Activated B cell treated with CpG ODN at 0.5 μM for 24 hours (primary cell): ENCODE measurements around the gene NCAPD2. TPM values are rescaled to one million over a fixed set of nuclear protein-coding genes. Genes with fewer than 3 reads are reported as not detected.
"Not testable (repeated sequence)": the region's sequence is repeated elsewhere in the genome, so short reads cannot be mapped to it uniquely, and the experiment has no call there.

Experiments
- ATAC-seq: fragments of 200-7000 bp; cut with Tn5 transposase; one replicate; pipeline ENCODE4 v1.10.0; 2021; ENCODE audit warnings: low read depth, mild to moderate bottlenecking, moderate library complexity
- CTCF ChIA-PET: fragments of 350-600 bp; sonication (Branson Sonifier 250); formaldehyde crosslinking; loops from one replicate; lab custom pipeline; 2021; ENCODE audit warnings: antibody characterized with exemption; lab: Charles Lee
- POLR2A ChIA-PET: fragments of 350-600 bp; sonication (Branson Sonifier 250); formaldehyde crosslinking; loops from one replicate; lab custom pipeline; 2021; ENCODE audit warnings: antibody characterized with exemption; lab: Charles Lee
- DNase-seq: peaks from one replicate; pipeline ENCODE4 v3.0.0; 2022
- H3K27ac Mint-ChIP-seq: one replicate; pipeline ENCODE4 v1.8.0; 2020; ENCODE audit warnings: mixed read lengths
- H3K27me3 Mint-ChIP-seq: one replicate; pipeline ENCODE4 v1.8.0; 2021; ENCODE audit warnings: mixed read lengths
- H3K36me3 Mint-ChIP-seq: one replicate; pipeline ENCODE4 v1.8.0; 2021; ENCODE audit warnings: low read depth, mixed read lengths
- H3K4me1 Mint-ChIP-seq: one replicate; pipeline ENCODE4 v1.8.0; 2021; ENCODE audit warnings: mixed read lengths
- H3K4me3 Mint-ChIP-seq: one replicate; pipeline ENCODE4 v1.8.0; 2020; ENCODE audit warnings: mild to moderate bottlenecking, mixed read lengths
- H3K9me3 Mint-ChIP-seq: one replicate; pipeline ENCODE4 v1.8.0; 2020; ENCODE audit warnings: mixed read lengths
- intact Hi-C: fragments of 100-400 bp; cut with micrococcal nuclease; formaldehyde crosslinking; loops from one replicate; pipeline ENCODE4 v1.15.1; 2024
- total RNA-seq: library from RNA; stranded (reverse); gene quantifications from 2 replicates; pipeline ENCODE4 v1.2.3, GENCODE V29; 2022
- TF ChIP-seq, protein P1 (sequence below): fragments of 200-600 bp; IDR thresholded peaks from one replicate; pipeline ENCODE4 v1.8.0; 2022; ENCODE audit warnings: antibody characterized with exemption, mild to moderate bottlenecking

NCAPD2 gene
- total RNA-seq, 1 donor from 2014 or later, result 40.9 TPM

DNA sequence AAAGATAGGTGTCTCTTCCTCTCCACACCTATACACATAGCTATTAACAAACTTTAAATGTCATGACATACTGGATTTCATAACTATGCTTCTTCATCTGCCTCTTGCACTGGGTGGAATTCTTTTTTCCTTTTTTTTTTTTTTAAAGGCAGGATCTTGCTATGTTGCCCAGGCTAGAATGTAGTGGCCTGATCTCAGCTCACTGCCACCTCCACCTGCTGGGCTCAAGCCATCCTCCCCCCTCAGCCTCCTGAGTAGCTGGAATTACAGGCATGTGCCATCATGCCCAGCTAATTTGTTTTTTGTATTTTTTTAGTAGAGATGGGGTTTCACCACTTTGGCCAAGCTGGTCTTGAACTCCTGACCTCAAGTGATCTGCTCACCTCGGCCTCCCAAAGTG is 5.7 kb upstream of the NCAPD2 start:
- TF ChIP-seq, protein P1, sequence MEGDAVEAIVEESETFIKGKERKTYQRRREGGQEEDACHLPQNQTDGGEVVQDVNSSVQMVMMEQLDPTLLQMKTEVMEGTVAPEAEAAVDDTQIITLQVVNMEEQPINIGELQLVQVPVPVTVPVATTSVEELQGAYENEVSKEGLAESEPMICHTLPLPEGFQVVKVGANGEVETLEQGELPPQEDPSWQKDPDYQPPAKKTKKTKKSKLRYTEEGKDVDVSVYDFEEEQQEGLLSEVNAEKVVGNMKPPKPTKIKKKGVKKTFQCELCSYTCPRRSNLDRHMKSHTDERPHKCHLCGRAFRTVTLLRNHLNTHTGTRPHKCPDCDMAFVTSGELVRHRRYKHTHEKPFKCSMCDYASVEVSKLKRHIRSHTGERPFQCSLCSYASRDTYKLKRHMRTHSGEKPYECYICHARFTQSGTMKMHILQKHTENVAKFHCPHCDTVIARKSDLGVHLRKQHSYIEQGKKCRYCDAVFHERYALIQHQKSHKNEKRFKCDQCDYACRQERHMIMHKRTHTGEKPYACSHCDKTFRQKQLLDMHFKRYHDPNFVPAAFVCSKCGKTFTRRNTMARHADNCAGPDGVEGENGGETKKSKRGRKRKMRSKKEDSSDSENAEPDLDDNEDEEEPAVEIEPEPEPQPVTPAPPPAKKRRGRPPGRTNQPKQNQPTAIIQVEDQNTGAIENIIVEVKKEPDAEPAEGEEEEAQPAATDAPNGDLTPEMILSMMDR, result no peak
- H3K36me3 Mint-ChIP-seq, result peaks cover 20% of the 10 kb centered on the region
- no peaks in the 10 kb centered on the region for H3K27me3 Mint-ChIP-seq
- no peak overlapping the region for H3K27ac Mint-ChIP-seq
- POLR2A ChIA-PET, result interaction anchor here (0.7 to 1.7 kb wide), 2 partner anchors 18 to 36 kb away, joined by 3 to 7 read pairs; partner anchors contain the start of gene VAMP1
- ATAC-seq (no peak), DNase-seq (no peak)
- no peak overlapping the region for H3K4me3 Mint-ChIP-seq
- intact Hi-C loops, result no loop called here
- no peaks in the 10 kb centered on the region for H3K9me3 Mint-ChIP-seq
- CTCF ChIA-PET, result interaction anchor here (0.6 kb wide), 1 partner anchor 632 kb away, joined by 3 read pairs; no protein-coding TSS in a partner anchor
- peaks cover 10% of the 10 kb centered on the region for H3K4me1 Mint-ChIP-seq

DNA sequence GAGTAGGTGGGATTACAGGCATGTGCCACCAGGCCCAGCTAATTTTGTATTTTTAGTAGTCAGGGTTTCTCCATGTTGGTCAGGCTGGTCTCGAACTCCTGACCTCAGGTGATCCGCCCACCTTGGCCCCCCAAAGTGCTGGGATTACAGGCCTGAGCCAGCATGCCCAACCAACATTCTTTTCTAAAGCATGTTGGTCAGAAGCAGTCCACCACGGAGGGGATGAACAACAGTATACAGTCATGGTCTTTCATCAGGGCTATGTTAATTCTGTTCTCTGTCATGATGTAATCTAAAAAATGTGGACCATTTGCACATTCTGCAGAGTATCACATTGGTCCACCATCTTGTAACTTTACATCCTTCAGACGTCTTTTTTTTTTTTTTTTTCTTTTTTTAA is 4.5 kb upstream of the NCAPD2 start:
- H3K4me3 Mint-ChIP-seq, result no peak overlapping the region
- DNase-seq, result no peak
- TF ChIP-seq, protein P1, result no peak
- no peak for ATAC-seq
- CTCF ChIA-PET, result no interaction called here
- POLR2A ChIA-PET, result interaction anchor here (1.7 to 4.3 kb wide), 2 partner anchors 18 to 19 kb away, joined by 7 to 89 read pairs; partner anchors contain the start of gene VAMP1
- intact Hi-C loops, result no loop called here
- H3K36me3 Mint-ChIP-seq, result peaks cover 24% of the 10 kb centered on the region
- H3K27me3 Mint-ChIP-seq, result no peaks in the 10 kb centered on the region
- H3K27ac Mint-ChIP-seq, result no peak overlapping the region
- H3K4me1 Mint-ChIP-seq, result peaks cover 16% of the 10 kb centered on the region
- H3K9me3 Mint-ChIP-seq, result no peaks in the 10 kb centered on the region

DNA sequence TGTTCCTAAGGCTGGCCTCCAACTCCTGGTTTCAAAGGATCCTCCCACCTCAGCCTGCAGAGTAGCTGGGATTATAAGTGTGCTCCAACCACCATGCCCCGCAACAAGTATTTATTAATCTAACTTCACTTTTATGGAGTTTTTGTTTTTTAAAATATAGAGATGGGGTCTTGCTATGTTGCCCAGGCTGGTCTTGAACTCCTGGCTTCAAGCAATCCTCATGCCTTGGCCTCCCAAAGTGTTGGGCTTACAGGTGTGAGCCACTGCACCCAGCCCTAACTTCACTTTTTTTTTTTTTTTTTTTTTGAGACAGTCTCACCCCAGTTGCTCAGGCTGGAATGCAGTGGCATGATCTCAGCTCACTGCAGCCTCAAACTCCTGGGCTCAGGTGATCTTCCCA is 3.2 kb upstream of the NCAPD2 start:
- DNase-seq, H3K4me3 Mint-ChIP-seq, H3K9me3 Mint-ChIP-seq, ATAC-seq, CTCF ChIA-PET, intact Hi-C loops, H3K27ac Mint-ChIP-seq, H3K27me3 Mint-ChIP-seq: not testable (repeated sequence)
- Mint-ChIP-seq H3K36me3 (peaks cover 24% of the 10 kb centered on the region), H3K4me1 (peaks cover 28% of the 10 kb centered on the region)
- POLR2A ChIA-PET, result interaction anchor here (0.7 to 4.3 kb wide), 2 partner anchors 20 to 312 kb away, joined by 6 to 89 read pairs; partner anchors contain the start of gene VAMP1

DNA sequence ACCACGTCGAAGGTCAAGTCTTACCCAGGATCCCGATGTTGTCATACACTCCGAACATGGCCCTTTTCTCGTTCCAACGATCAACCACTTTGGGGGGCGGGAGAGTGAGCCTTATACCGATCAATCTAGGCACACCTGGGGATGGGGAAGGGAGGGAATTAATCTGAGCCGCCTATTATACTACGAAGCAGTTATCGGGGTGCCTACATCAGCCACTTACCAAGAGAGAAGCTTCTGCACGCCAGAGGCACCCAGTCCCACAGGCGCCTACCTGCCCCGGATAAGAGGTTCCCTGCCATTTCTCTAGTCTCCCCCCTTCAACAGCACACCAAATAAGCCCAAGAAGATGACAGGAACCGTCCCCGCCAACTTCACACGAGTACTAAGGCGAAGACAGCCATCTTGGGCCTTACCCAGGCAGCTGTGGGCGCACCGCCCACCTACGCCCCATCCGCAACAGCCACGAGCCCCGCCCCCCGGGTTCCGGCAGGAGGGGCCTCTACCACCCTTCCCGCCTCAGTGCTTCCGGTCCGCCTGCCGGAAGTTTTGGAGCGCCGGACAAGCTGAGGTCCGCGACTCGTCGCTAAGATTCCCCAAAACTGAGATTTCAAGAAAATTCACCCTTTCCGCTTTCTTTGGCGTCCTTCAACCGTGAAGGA is 935 bp upstream of the NCAPD2 start, which contains the start of gene MRPL51:
Gene MRPL51 (minus strand): TSS at position 425 of the 659 bp plus-strand sequence. CDS start 126 bp downstream, at position 299.
- Mint-ChIP-seq H3K4me1 (peaks cover 28% of the 10 kb centered on the region), H3K27ac (peak within 1 kb of the TSS; percentile 96), H3K4me3 (peak within 1 kb of the TSS; percentile 97), H3K9me3 (no peaks in the 10 kb centered on the region), H3K27me3 (no peaks in the 10 kb centered on the region), H3K36me3 (peaks cover 37% of the 10 kb centered on the region)
- POLR2A ChIA-PET, result interaction anchor here (0.6 to 4.3 kb wide), 30 partner anchors 8 to 630 kb away, joined by 3 to 89 read pairs (median 5); partner anchors contain the start of genes CD27, COPS7A, GAPDH and LPAR5
- ATAC-seq (peak; percentile 75), DNase-seq (peak; percentile 96)
- CTCF ChIA-PET, result interaction anchor here (0.9 to 1.5 kb wide), 4 partner anchors 22 to 61 kb away, joined by 3 to 11 read pairs (median 3); partner anchors contain the start of gene VAMP1
- intact Hi-C loops, result loop anchor here (1.0 kb wide), 8 partner anchors 23 to 260 kb away; partner anchors contain the start of genes CHD4, GAPDH, ING4 and MLF2
- TF ChIP-seq, protein P1, result no peak

DNA sequence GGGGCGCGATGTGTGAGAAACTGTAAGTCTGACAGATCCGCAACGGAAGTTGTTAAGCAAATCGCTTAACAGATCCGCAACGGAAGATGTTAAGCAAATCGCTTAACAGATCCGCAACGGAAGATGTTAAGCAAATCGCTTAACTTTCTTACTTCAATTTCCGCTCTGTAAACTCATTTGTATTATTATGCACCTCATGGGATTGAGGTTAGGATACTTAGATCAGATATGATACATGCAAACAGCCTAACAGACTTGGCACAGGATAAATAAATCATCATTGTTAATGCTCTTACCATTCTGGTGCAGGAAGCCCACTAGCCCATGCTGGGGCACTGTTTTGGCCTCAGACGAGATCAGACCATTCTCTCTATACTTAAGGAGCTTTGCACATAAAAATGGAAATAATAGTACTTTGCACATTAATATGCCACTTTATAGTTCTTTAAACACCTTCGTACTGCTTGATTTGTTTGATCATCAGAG is 399 bp downstream of the NCAPD2 start:
- ATAC-seq, result peak; percentile 35
- CTCF ChIA-PET, result no interaction called here

More for the DNA sequence above, 399 bp downstream of the NCAPD2 start:
- POLR2A ChIA-PET, result interaction anchor here (0.7 to 2.6 kb wide), 3 partner anchors 24 to 48 kb away, joined by 3 to 10 read pairs (median 8); partner anchors contain the start of genes TAPBPL and VAMP1
- peaks cover 28% of the 10 kb centered on the region for H3K4me1 Mint-ChIP-seq
- TF ChIP-seq, protein P1, result no peak
- H3K27me3 Mint-ChIP-seq, result no peaks in the 10 kb centered on the region
- no peak for DNase-seq
- peaks cover 43% of the 10 kb centered on the region for H3K36me3 Mint-ChIP-seq
- H3K4me3 Mint-ChIP-seq, result peak overlapping the region; percentile 97
- intact Hi-C loops, result loop anchor here (1.0 kb wide), 2 partner anchors 74 to 358 kb away; partner anchors contain the start of genes NOP2 and USP5
- H3K27ac Mint-ChIP-seq, result peak overlapping the region; percentile 96
- H3K9me3 Mint-ChIP-seq, result no peaks in the 10 kb centered on the region
